Left lung (tissue), 10 donors: ENCODE data around the gene POU2AF3. TPM values are rescaled to one million over a fixed set of nuclear protein-coding genes. Genes with fewer than 3 reads are reported as not detected.

Source experiments
- ATAC-seq: fragments of 200-7000 bp; cut with Tn5 transposase; one replicate; pipeline ENCODE4 v1.9.1; 2020; ENCODE audit warnings: moderate library complexity
- DNase-seq, 4 donors: peaks; one replicate each; pipeline ENCODE4 v3.0.0-alpha.2; 2013 to 2020
- H3K27ac ChIP-seq, 2 donors: fragments of 200-600 bp; sonication (generic) in 1 of 2; one replicate each; pipeline versions ENCODE4 v1.5.0 to v1.8.0; 2020 to 2021
- H3K27me3 ChIP-seq, 2 donors: fragments of 200-600 bp; sonication (generic) in 1 of 2; one replicate each; pipeline versions ENCODE4 v1.5.0 to v1.8.0; 2020 to 2021
- H3K36me3 ChIP-seq, 2 donors: fragments of 200-600 bp; sonication (generic) in 1 of 2; one replicate each; pipeline versions ENCODE4 v1.5.0 to v1.8.0; 2020 to 2021
- H3K4me1 ChIP-seq, 2 donors: fragments of 200-600 bp; one replicate each; pipeline ENCODE4 v1.8.0; 2021
- H3K4me3 ChIP-seq, 2 donors: fragments of 200-600 bp; sonication (generic) in 1 of 2; one replicate each; pipeline versions ENCODE4 v1.5.0 to v1.8.0; 2020 to 2021; ENCODE audit warnings: mild to moderate bottlenecking in 1 of 2
- H3K9me3 ChIP-seq, 2 donors: fragments of 200-600 bp; sonication (generic) in 1 of 2; one replicate each; pipeline versions ENCODE4 v1.5.0 to v1.8.0; 2020 to 2021
- intact Hi-C, 2 donors: fragments of 100-400 bp; cut with DNase I; formaldehyde crosslinking; loops; one replicate each; pipeline versions ENCODE4 v1.11.2 to v1.14.2; 2022
- microRNA-seq, 2 donors: library from miRNA; unstranded; fragments of <30 nt; microRNA quantifications; one replicate each; pipeline ENCODE4, GENCODE V29; 2019
- polyA plus RNA-seq, 6 donors: library from polyadenylated mRNA; unstranded; fragments of 120-200 nt; gene quantifications; one replicate each; pipeline ENCODE4 v1.2.1, GENCODE V29; 2013; ENCODE audit not compliant: insufficient read length in 6 of 6
- total RNA-seq, 2 donors: library from RNA; stranded (reverse); fragmentation: NEBNext Ultra II Directional; extraction: Animal tissue kit (Norgen Biotek cat#: 25700); gene quantifications; one replicate each; pipeline ENCODE4 v1.2.1, GENCODE V29; 2021
- TF ChIP-seq, protein P1 (sequence below), 2 donors: fragments of 200-600 bp; sonication (generic) in 1 of 2; IDR thresholded peaks; one replicate each; pipeline versions ENCODE4 v1.5.0 to v1.8.0; 2021; ENCODE audit warnings: antibody characterized with exemption in 2 of 2
- donor health status: DM: no; HTN: yes; CAD: no.
- donor health status: DM: no; HTN: no; CAD: no.

POU2AF3 gene
- total and polyA plus RNA-seq, 8 donors = 2.7 to 14.4 (median 10.3) TPM

GRCh38 chr11:111355101-111355500, 56.8 kb downstream of the POU2AF3 start:
- ATAC-seq (no peak), DNase-seq (no peak)
- Histone ChIP-seq H3K27me3 (no peaks in the 10 kb centered on the region), H3K36me3 (no peaks in the 10 kb centered on the region), H3K9me3 (no peaks in the 10 kb centered on the region), H3K27ac (no peak overlapping the region), H3K4me1 (no peaks in the 10 kb centered on the region), H3K4me3 (no peak overlapping the region)
- TF ChIP-seq, protein P1, sequence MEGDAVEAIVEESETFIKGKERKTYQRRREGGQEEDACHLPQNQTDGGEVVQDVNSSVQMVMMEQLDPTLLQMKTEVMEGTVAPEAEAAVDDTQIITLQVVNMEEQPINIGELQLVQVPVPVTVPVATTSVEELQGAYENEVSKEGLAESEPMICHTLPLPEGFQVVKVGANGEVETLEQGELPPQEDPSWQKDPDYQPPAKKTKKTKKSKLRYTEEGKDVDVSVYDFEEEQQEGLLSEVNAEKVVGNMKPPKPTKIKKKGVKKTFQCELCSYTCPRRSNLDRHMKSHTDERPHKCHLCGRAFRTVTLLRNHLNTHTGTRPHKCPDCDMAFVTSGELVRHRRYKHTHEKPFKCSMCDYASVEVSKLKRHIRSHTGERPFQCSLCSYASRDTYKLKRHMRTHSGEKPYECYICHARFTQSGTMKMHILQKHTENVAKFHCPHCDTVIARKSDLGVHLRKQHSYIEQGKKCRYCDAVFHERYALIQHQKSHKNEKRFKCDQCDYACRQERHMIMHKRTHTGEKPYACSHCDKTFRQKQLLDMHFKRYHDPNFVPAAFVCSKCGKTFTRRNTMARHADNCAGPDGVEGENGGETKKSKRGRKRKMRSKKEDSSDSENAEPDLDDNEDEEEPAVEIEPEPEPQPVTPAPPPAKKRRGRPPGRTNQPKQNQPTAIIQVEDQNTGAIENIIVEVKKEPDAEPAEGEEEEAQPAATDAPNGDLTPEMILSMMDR (IDR thresholded peaks at IDR 0.05) = no peak
- intact Hi-C loops = no loop called here

GRCh38 chr11:111355956-111356659, 57.8 kb downstream of the POU2AF3 start:
- Histone ChIP-seq H3K36me3 (no peaks in the 10 kb centered on the region), H3K27ac (no peak overlapping the region), H3K4me1 (no peaks in the 10 kb centered on the region), H3K4me3 (no peak overlapping the region), H3K9me3 (no peaks in the 10 kb centered on the region), H3K27me3 (no peaks in the 10 kb centered on the region)
- ATAC-seq (no peak), DNase-seq (no peak)
- TF ChIP-seq, protein P1 (IDR thresholded peaks at IDR 0.05) = no peak
- intact Hi-C loops = no loop called here

GRCh38 chr11:111356660-111357048, 58.3 kb downstream of the POU2AF3 start:
- intact Hi-C loops = no loop called here
- Histone ChIP-seq H3K4me1 (no peaks in the 10 kb centered on the region), H3K9me3 (no peaks in the 10 kb centered on the region), H3K36me3 (no peaks in the 10 kb centered on the region), H3K27me3 (no peaks in the 10 kb centered on the region), H3K4me3 (no peak overlapping the region), H3K27ac (no peak overlapping the region)
- DNase-seq (no peak), ATAC-seq (no peak)
- TF ChIP-seq, protein P1 (IDR thresholded peaks at IDR 0.05) = no peak

GRCh38 chr11:111357150-111358037, 59.0 kb downstream of the POU2AF3 start:
- no peaks in the 10 kb centered on the region for H3K9me3 ChIP-seq
- ATAC-seq = no peak
- no peaks in the 10 kb centered on the region for H3K36me3 ChIP-seq

More at GRCh38 chr11:111357150-111358037, 59.0 kb downstream of the POU2AF3 start:
- DNase-seq = no peak
- H3K27ac ChIP-seq = no peak overlapping the region
- H3K27me3 ChIP-seq = no peaks in the 10 kb centered on the region
- no peaks in the 10 kb centered on the region for H3K4me1 ChIP-seq
- TF ChIP-seq, protein P1 (IDR thresholded peaks at IDR 0.05) = no peak
- H3K4me3 ChIP-seq = no peak overlapping the region
- intact Hi-C loops = no loop called here

Small RNA genes within 50 kb of the gene (microRNA-seq; reads per million reads assigned to microRNA genes)
- 0 reads per million in 2 donors for gene MIR4491

Other genes with a start within 250 kb of the POU2AF3 start
- gene POU2AF2, start 52.8 kb upstream of the POU2AF3 start, total RNA-seq = not detected
- under 1 TPM; 0.13 to 0.35 (median 0.21) TPM for gene POU2AF2, start 52.8 kb upstream of the POU2AF3 start, polyA plus RNA-seq
- gene POU2AF1, start 80.7 kb downstream of the POU2AF3 start, total RNA-seq = 1 to 10 TPM; 1.3 to 4.5 TPM
- gene POU2AF1, start 80.7 kb downstream of the POU2AF3 start, polyA plus RNA-seq = 1 to 10 TPM in 2 of 6 donors, under 1 TPM in 4; 0.38 to 1.0 (median 0.93) TPM
- not detected for gene BTG4, start 213.8 kb downstream of the POU2AF3 start, total RNA-seq
- under 1 TPM in 2 of 6 donors, not detected in 4; 0.20 to 0.43 TPM for gene BTG4, start 213.8 kb downstream of the POU2AF3 start, polyA plus RNA-seq
- gene HOATZ, start 216.2 kb downstream of the POU2AF3 start, total RNA-seq = 1 to 10 TPM in 1 of 2 donors, not detected in 1; 6.9 TPM
- gene HOATZ, start 216.2 kb downstream of the POU2AF3 start, polyA plus RNA-seq = 10 to 100 TPM in 2 of 6 donors, 1 to 10 TPM in 4; 2.0 to 13.7 (median 9.0) TPM
- 10 to 100 TPM in 1 of 2 donors, 1 to 10 TPM in 1; 9.6 to 19.8 TPM for gene LAYN, start 242.2 kb downstream of the POU2AF3 start, total RNA-seq
- 10 to 100 TPM; 12.3 to 18.2 (median 15.9) TPM for gene LAYN, start 242.2 kb downstream of the POU2AF3 start, polyA plus RNA-seq